Naive thymus-derived CD4-positive, alpha-beta T cell (primary cell): ENCODE results near the gene GSC2. TPM values are rescaled to one million over a fixed set of nuclear protein-coding genes. Genes with fewer than 3 reads are reported as not detected.
"Not testable (repeated sequence)": the region's sequence is repeated elsewhere in the genome, so short reads cannot be mapped to it uniquely, and the experiment has no call there.

Source experiments
- ATAC-seq: fragments of 150-1000 bp; cut with Tn5 transposase; 2 replicates; pipeline ENCODE4 v1.10.0; 2021; ENCODE audit warnings: mild to moderate bottlenecking, moderate library complexity
- CTCF ChIA-PET: fragments of 350-600 bp; sonication (Branson Sonifier 250); formaldehyde crosslinking; loops from one replicate; lab custom pipeline; 2021; ENCODE audit warnings: antibody characterized with exemption; lab: Charles Lee
- POLR2A ChIA-PET: fragments of 350-600 bp; sonication (Branson Sonifier 250); formaldehyde crosslinking; loops from one replicate; lab custom pipeline; 2021; ENCODE audit warnings: antibody characterized with exemption, inconsistent platforms; lab: Charles Lee
- DNase-seq, 9 donors: peaks; one replicate each; pipeline versions ENCODE4 v3.0.0 to v3.0.0-alpha.2; 2020 to 2022; ENCODE audit warnings: mixed read lengths in 1 of 9
- H3K27ac ChIP-seq: one replicate; pipeline ENCODE4 v1.7.0; 2013; ENCODE audit warnings: mild to moderate bottlenecking, low read depth, low read length, moderate library complexity
- H3K27me3 ChIP-seq, 2 donors: one replicate each; pipeline ENCODE4 v1.7.0; 2013; ENCODE audit warnings: low read length in 2 of 2, mild to moderate bottlenecking in 2 of 2, moderate library complexity in 2 of 2; ENCODE audit not compliant: control insufficient read depth in 2 of 2, insufficient read depth in 2 of 2
- H3K36me3 ChIP-seq, 3 experiments: 1 replicate in 2 of 3; 2 replicates in 1 of 3; pipeline ENCODE4 v1.7.0; 2013; ENCODE audit warnings: low read length in 3 of 3, mild to moderate bottlenecking in 3 of 3, moderate library complexity in 1 of 3; ENCODE audit not compliant: insufficient read depth in 3 of 3, control insufficient read depth in 2 of 3
- H3K4me1 ChIP-seq, 2 donors: one replicate each; pipeline ENCODE4 v1.7.0; 2013; ENCODE audit warnings: low read length in 2 of 2, mild to moderate bottlenecking in 2 of 2, moderate library complexity in 1 of 2; ENCODE audit not compliant: control insufficient read depth in 2 of 2, insufficient read depth in 2 of 2
- H3K4me3 ChIP-seq: 2 replicates; pipeline ENCODE4 v1.7.0; 2013; ENCODE audit warnings: mild to moderate bottlenecking, low read length
- H3K9me3 ChIP-seq, 3 experiments: 1 replicate in 2 of 3; 2 replicates in 1 of 3; pipeline ENCODE4 v1.7.0; 2013; ENCODE audit warnings: low read length in 3 of 3; ENCODE audit not compliant: control insufficient read depth in 2 of 3
- H3K27ac Mint-ChIP-seq, 9 donors: one replicate each; pipeline ENCODE4 v1.8.0; 2020 to 2022; ENCODE audit warnings: mixed read lengths in 9 of 9, mild to moderate bottlenecking in 8 of 9, moderate library complexity in 5 of 9, inconsistent platforms in 2 of 9
- H3K27me3 Mint-ChIP-seq, 5 donors: one replicate each; pipeline ENCODE4 v1.8.0; 2021 to 2022; ENCODE audit warnings: mixed read lengths in 5 of 5, mild to moderate bottlenecking in 1 of 5
- H3K36me3 Mint-ChIP-seq, 5 donors: one replicate each; pipeline ENCODE4 v1.8.0; 2020 to 2022; ENCODE audit warnings: mixed read lengths in 5 of 5, mild to moderate bottlenecking in 3 of 5, inconsistent platforms in 1 of 5
- H3K4me1 Mint-ChIP-seq, 7 donors: one replicate each; pipeline ENCODE4 v1.8.0; 2020 to 2022; ENCODE audit warnings: mixed read lengths in 7 of 7, mild to moderate bottlenecking in 3 of 7, inconsistent platforms in 1 of 7
- H3K4me3 Mint-ChIP-seq, 10 donors: one replicate each; pipeline ENCODE4 v1.8.0; 2020 to 2022; ENCODE audit warnings: mild to moderate bottlenecking in 10 of 10, mixed read lengths in 10 of 10, moderate library complexity in 6 of 10, inconsistent platforms in 2 of 10
- H3K9me3 Mint-ChIP-seq, 11 donors: one replicate each; pipeline ENCODE4 v1.8.0; 2020 to 2022; ENCODE audit warnings: mixed read lengths in 11 of 11, mild to moderate bottlenecking in 4 of 11, inconsistent platforms in 1 of 11, moderate library complexity in 1 of 11
- intact Hi-C, 2 donors: fragments of 100-400 bp; cut with micrococcal nuclease; formaldehyde crosslinking; loops; one replicate each; pipeline ENCODE4 v1.15.1; 2023
- polyA plus RNA-seq, 2 donors: library from polyadenylated mRNA; unstranded; fragments of 300-500 nt; fragmentation: Illumina TruSeq; gene quantifications; one replicate each; pipeline ENCODE4 v1.2.3, GENCODE V29; 2021
- total RNA-seq, 6 experiments: library from RNA in 5 of 6; stranded (reverse) in 5 of 6; gene quantifications; 1 replicate in 5 of 6; 2 replicates in 1 of 6; pipeline ENCODE4 v1.2.3 and lab custom pipeline; 2021 to 2026

The GSC2 gene
- total and polyA plus RNA-seq, 7 experiments from 2014 or later, result not detected

DNA sequence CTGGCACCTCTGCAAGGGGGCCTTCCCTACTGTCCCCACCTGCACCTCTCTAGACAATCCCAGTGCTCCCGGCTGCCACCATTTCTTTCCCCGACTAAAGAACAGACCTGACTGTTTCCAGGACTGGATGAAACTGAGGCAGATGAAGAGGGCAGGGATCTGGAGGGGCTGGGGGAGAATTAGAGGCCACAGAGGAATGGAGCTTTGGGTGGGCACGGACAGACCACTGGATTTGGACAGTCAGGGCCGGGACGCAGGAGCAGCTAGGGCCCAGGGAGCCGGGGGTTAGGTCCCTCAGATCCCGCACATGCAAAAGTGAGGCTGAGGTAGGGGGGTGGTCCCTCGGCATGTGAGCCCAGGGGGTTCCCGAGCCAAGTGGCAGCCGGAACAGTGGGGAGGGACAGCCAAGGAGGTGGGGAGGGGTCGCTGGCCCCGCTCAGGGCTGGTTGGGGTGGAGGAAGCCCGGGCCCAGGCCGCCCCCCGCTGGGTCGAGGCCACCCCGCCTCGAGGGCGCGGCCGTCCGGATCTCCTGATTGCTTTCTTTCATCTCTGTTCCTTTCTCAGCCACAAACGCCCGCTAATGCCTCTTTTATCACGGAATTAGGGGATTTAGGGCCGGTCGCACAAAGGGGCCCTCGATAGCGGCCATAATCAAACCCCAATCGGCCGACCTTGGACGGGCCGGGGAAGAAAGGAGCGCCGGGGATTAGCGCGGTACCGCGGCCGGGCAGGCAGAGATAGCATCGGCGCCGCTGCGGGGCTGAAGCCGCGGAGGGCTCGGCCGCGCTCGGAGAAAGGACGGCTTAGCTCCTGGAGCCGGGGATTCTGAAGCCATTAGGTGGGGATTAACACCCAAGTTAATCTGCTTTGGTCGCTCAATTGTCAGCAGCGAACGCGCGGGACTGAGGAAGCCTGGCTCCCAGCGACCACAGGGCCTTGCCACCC, 19.2 kb upstream of the GSC2 start:
- H3K27me3 ChIP-seq, result peaks cover 5 to 23% of the 10 kb centered on the region in 2 donors
- Mint-ChIP-seq H3K4me3 (peak overlapping the region; percentile 36 to 98 (median 65)), H3K27ac (peak overlapping the region in 4 of 9 donors; percentile 17 to 95 (median 20)), H3K4me1 (peaks cover 29 to 42% (median 34%) of the 10 kb centered on the region in 7 donors), H3K36me3 (no peaks in the 10 kb centered on the region), H3K9me3 (peaks cover 0 to 7% (median 1%) of the 10 kb centered on the region in 11 donors), H3K27me3 (peaks cover 31 to 47% (median 42%) of the 10 kb centered on the region in 5 donors)
- ChIA-PET CTCF (no interaction called here), POLR2A (interaction anchor here (1.1 to 1.2 kb wide), 2 partner anchors 9 to 58 kb away, joined by 3 read pairs; partner anchors contain the start of gene SLC25A1)
- peaks cover 11 to 22% of the 10 kb centered on the region in 2 donors for H3K4me1 ChIP-seq
- ATAC-seq (no peak), DNase-seq (no peak)
- H3K4me3 ChIP-seq, result no peak overlapping the region
- intact Hi-C loops, result no loop called here
- peaks cover 0 to 11% (median 0%) of the 10 kb centered on the region in 3 experiments for H3K36me3 ChIP-seq
- no peaks in the 10 kb centered on the region for H3K9me3 ChIP-seq
- H3K27ac ChIP-seq, result no peak overlapping the region

DNA sequence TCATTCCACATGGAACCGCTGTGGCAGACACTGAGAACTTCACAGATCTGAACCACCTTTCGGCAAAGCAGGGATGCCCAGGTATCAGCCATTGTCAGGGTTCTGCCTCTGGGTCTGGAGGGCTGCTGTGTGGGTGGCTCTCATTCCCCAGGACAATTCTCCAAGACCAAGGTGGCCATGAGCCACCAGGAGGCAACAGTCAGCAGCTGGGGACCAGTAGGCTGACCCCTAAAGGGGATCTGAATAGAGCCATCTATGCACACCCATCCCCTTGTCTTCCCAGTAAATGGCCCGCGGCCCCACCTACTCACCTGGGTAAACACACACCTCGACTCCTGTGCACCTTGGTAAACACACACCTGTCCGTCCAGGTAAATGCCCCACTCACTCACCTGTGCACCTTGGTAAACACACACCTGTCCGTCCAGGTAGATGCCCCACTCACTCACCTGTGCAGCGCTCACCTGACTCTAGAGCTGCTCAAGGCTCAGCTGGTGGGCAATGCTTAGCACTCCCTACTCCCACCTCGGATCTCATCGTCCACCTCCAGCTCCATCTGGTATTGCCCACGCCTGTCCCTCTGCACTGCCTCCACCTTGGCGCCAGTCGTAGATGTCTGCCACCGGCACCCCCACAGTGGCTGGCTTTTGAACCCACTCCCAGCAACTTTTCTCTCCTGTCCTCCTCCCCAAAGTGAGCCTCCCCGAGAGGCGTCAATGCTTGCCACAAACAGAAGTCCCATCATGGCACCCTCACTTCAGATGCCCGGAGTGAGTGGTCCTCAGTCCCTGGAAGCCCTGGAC, 18.2 kb upstream of the GSC2 start:
- CTCF ChIA-PET, result no interaction called here
- Mint-ChIP-seq H3K36me3 (no peaks in the 10 kb centered on the region), H3K27me3 (peaks cover 36 to 53% (median 42%) of the 10 kb centered on the region in 5 donors), H3K4me3 (peak overlapping the region in 7 of 10 donors; percentile 23 to 98 (median 51)), H3K4me1 (peaks cover 24 to 35% (median 28%) of the 10 kb centered on the region in 7 donors), H3K27ac (peak overlapping the region in 4 of 9 donors; percentile 11 to 65 (median 29)), H3K9me3 (peaks cover 0 to 7% (median 1%) of the 10 kb centered on the region in 11 donors)
- H3K27me3 ChIP-seq, result peaks cover 5 to 23% of the 10 kb centered on the region in 2 donors
- intact Hi-C loops, result no loop called here
- H3K4me1 ChIP-seq, result peaks cover 11 to 22% of the 10 kb centered on the region in 2 donors
- H3K27ac ChIP-seq, result no peak overlapping the region
- no peaks in the 10 kb centered on the region for H3K9me3 ChIP-seq
- no peak overlapping the region for H3K4me3 ChIP-seq
- H3K36me3 ChIP-seq, result peaks cover 0 to 11% (median 0%) of the 10 kb centered on the region in 3 experiments
- DNase-seq (no peak), ATAC-seq (no peak)
- POLR2A ChIA-PET, result interaction anchor here (1.2 kb wide), 1 partner anchor 10 kb away, joined by 3 read pairs; the partner anchor contains the start of gene SLC25A1

DNA sequence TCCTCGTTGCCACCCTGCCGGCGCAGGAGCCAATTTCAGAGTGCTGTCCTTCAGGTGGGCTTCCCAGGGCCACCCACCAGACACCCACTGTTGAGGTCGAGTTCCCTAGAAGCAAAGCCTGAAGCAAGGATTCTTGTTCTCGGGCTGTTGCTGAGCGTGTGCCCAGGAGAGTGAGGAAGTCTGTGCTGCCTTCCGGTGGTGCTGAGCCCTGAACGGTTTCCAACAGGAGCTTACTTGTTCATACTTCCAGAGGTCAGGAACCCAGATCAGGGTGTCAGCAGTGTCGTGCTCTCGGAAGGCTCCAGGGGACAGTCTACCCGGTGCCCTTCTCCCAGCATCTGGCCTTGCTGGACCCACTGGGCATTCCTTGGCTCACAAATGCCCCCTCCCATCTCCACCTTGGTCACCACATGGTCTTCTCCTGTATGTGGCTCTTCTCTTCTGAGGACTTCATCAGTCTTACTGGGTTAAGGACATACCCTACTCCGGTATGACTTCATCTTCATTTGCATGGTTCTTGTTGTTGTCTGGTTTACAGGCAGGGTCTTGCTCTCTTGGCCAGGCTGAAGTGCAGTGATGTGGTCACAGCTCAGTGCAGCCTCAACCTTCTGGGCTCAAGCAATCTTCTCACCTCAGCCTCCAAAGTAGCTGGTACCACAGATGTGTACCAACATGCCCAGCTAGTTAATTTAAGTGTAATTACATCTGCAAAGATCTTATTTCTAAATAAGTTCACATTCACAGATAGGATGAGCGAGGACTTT, 17.2 kb upstream of the GSC2 start:
- Histone ChIP-seq H3K9me3 (no peaks in the 10 kb centered on the region), H3K36me3 (peaks cover 0 to 11% (median 0%) of the 10 kb centered on the region in 3 experiments), H3K27ac (no peak overlapping the region), H3K4me1 (peaks cover 8 to 12% of the 10 kb centered on the region in 2 donors), H3K27me3 (peaks cover 5 to 23% of the 10 kb centered on the region in 2 donors), H3K4me3 (no peak overlapping the region)
- CTCF ChIA-PET, result no interaction called here
- POLR2A ChIA-PET, result no interaction called here
- DNase-seq (no peak), ATAC-seq (no peak)
- intact Hi-C loops, result no loop called here
- Mint-ChIP-seq H3K27ac (no peak overlapping the region), H3K36me3 (no peaks in the 10 kb centered on the region), H3K9me3 (peaks cover 0 to 7% (median 1%) of the 10 kb centered on the region in 11 donors), H3K4me3 (no peak overlapping the region), H3K27me3 (peaks cover 36 to 53% (median 42%) of the 10 kb centered on the region in 5 donors), H3K4me1 (peaks cover 14 to 25% (median 19%) of the 10 kb centered on the region in 7 donors)

DNA sequence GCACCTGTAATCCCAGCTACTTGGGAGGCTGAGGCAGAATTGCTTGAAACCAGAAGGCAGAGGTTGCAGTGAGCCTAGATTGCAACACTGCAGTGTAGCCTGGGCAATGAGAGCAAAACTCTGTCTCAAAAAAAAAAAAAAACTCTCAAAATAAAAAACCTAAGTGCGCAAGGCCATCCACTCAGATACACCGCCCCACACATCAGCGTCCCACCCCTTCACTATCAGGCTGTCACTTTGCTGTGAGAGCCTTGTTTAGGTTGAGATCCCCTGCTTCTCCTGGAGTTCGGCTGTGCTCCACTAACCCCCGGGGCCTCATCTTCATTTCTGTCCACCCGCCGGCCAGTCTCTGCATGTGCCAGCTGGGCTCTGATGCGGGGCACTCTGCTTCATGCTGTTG, 16.3 kb upstream of the GSC2 start:
- POLR2A ChIA-PET, result no interaction called here
- H3K27me3 Mint-ChIP-seq, result peaks cover 36 to 53% (median 42%) of the 10 kb centered on the region in 5 donors

DNA sequence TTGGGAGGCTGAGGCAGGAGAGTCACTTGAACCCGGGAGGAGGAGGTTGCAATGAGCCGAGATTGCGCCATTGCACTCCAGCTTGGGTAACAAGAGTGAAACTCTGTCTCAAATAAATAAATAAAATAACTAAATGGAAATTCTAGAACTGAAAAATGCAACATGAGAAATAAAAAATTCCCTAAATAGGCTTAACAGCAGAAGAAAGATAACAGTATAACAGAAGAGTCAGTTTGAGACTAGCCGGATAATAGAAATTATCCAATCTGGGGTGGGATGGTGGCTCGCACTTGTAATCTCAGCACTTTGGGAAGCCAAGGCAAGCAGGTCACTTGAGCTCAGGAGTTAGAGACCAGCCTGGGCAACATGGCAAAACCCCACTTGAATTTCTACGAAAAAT, 14.3 kb upstream of the GSC2 start:
- Mint-ChIP-seq H3K36me3 (no peaks in the 10 kb centered on the region), H3K9me3 (peaks cover 0 to 4% (median 1%) of the 10 kb centered on the region in 11 donors), H3K27ac (no peak overlapping the region), H3K4me3 (no peak overlapping the region), H3K27me3 (peaks cover 30 to 45% (median 34%) of the 10 kb centered on the region in 5 donors), H3K4me1 (peaks cover 0 to 9% (median 6%) of the 10 kb centered on the region in 7 donors)
- no peak for DNase-seq
- intact Hi-C loops, result no loop called here
- ChIA-PET POLR2A (no interaction called here), CTCF (no interaction called here)
- H3K9me3 ChIP-seq, result no peaks in the 10 kb centered on the region
- H3K4me3 ChIP-seq, result no peak overlapping the region
- peaks cover 5 to 21% of the 10 kb centered on the region in 2 donors for H3K27me3 ChIP-seq
- H3K36me3 ChIP-seq, result no peaks in the 10 kb centered on the region
- no peak overlapping the region for H3K27ac ChIP-seq
- ATAC-seq, result no peak
- H3K4me1 ChIP-seq, result no peaks in the 10 kb centered on the region

More for the DNA sequence above, 16.3 kb upstream of the GSC2 start:
- Mint-ChIP-seq H3K36me3 (no peaks in the 10 kb centered on the region), H3K27ac (no peak overlapping the region), H3K4me1 (peaks cover 10 to 21% (median 16%) of the 10 kb centered on the region in 7 donors), H3K4me3 (no peak overlapping the region), H3K9me3 (peaks cover 0 to 7% (median 1%) of the 10 kb centered on the region in 11 donors)
- ATAC-seq, result no peak
- H3K36me3 ChIP-seq, result peaks cover 0 to 4% (median 0%) of the 10 kb centered on the region in 3 experiments
- H3K27ac ChIP-seq, result no peak overlapping the region
- peaks cover 5 to 11% of the 10 kb centered on the region in 2 donors for H3K4me1 ChIP-seq
- H3K27me3 ChIP-seq, result peaks cover 5 to 23% of the 10 kb centered on the region in 2 donors
- intact Hi-C loops, result no loop called here
- H3K4me3 ChIP-seq, result no peak overlapping the region
- H3K9me3 ChIP-seq, result no peaks in the 10 kb centered on the region
- CTCF ChIA-PET, result no interaction called here
- no peak for DNase-seq

DNA sequence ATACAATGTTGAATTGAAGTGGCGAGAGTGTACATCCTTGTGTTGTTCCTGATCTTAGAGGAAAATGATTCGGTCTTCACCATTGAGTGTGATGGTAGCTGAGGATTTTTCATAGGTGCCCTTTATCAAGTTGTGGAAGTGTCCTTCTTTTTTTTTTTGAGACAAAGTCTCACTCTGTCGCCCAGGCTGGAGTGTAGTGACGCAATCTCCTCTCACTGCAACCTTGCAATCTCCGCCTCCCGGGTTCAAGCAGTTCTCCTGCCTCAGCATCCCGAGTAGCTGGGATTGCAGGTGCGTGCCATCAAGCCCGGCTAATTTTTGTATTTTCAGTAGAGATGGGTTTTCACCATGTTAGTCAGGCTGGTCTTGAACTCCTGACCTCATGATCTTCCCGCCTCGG, 8.6 kb upstream of the GSC2 start:
- CTCF ChIA-PET, ATAC-seq, H3K9me3 ChIP-seq, H3K9me3 Mint-ChIP-seq, H3K4me1 Mint-ChIP-seq, H3K4me3 ChIP-seq, H3K4me1 ChIP-seq, intact Hi-C loops, POLR2A ChIA-PET, H3K27me3 ChIP-seq, H3K27ac ChIP-seq, H3K36me3 Mint-ChIP-seq, DNase-seq, H3K4me3 Mint-ChIP-seq, H3K36me3 ChIP-seq, H3K27ac Mint-ChIP-seq: not testable (repeated sequence)
- H3K27me3 Mint-ChIP-seq, result peaks cover 11 to 25% (median 15%) of the 10 kb centered on the region in 5 donors
